HCT116 (cell line): ENCODE data around the gene ZNF578. TPM values are rescaled to one million over a fixed set of nuclear protein-coding genes. Genes with fewer than 3 reads are reported as not detected.

Experiments used
- ATAC-seq: fragments of 200-7000 bp; cut with Tn5 transposase; 2 replicates; pipeline ENCODE4 v1.9.1; 2020; ENCODE audit warnings: mild to moderate bottlenecking, moderate library complexity
- BruUV-seq: library from RNA; stranded (reverse); fragments of 400-500 nt; replicated peaks from 2 replicates; lab custom pipeline; 2021; lab: Mats Ljungman, UMichigan
- CTCF ChIA-PET: fragments of 300-600 bp; sonication (Branson Sonifier 250); formaldehyde crosslinking; loops from one replicate; lab custom pipeline; 2021; ENCODE audit warnings: antibody characterized with exemption; lab: Charles Lee
- POLR2A ChIA-PET: fragments of 300-600, 350-600 bp; sonication (Branson Sonifier 250); formaldehyde crosslinking; loops from one replicate; lab custom pipeline; 2021; ENCODE audit warnings: antibody characterized with exemption; lab: Charles Lee
- RAD21 ChIA-PET, 2 experiments: fragments of 300-600 bp; sonication (Branson Sonifier 250); formaldehyde crosslinking; loops; one replicate each; lab custom pipeline; 2023; ENCODE audit warnings: low total read pairs in 2 of 2; ENCODE audit not compliant: uncharacterized antibody in 2 of 2, unreplicated experiment in 2 of 2, low non-redundant PET in 1 of 2; lab: Charles Lee
- DNase-seq: peaks from one replicate; pipeline ENCODE4 v3.0.0-alpha.2; 2010; ENCODE audit warnings: low read depth, low spot score
- H2AFZ ChIP-seq: fragments of 200-600 bp; shearing (Covaris generic), sonication (generic); 2 replicates; pipeline ENCODE4 v1.6.1; 2017; ENCODE audit warnings: low read depth, mixed run types, mixed read lengths, antibody characterized with exemption, low read length; ENCODE audit not compliant: poor library complexity, severe bottlenecking
- H3K27ac ChIP-seq: 2 replicates; pipeline ENCODE4 v1.5.1; 2012; ENCODE audit warnings: low read depth, low read length
- H3K27me3 ChIP-seq: fragments of 200-600 bp; sonication (generic); 2 replicates; pipeline ENCODE4 v1.6.1; 2016; ENCODE audit warnings: mixed run types, low read length, mixed read lengths; ENCODE audit not compliant: insufficient read depth
- H3K36me3 ChIP-seq, 2 experiments: fragments of 200-500 bp in 1 of 2; fragments of 200-600 bp in 1 of 2; sonication (Bioruptor generic) in 1 of 2; sonication (generic) in 1 of 2; 2 replicates each; pipeline versions ENCODE4 v1.5.1 to v1.6.1; 2014 to 2016; ENCODE audit warnings: low read length in 2 of 2, inconsistent platforms in 1 of 2, mixed read lengths in 1 of 2, mixed run types in 1 of 2; ENCODE audit not compliant: insufficient read depth in 2 of 2, control insufficient read depth in 1 of 2
- H3K4me1 ChIP-seq, 2 experiments: fragments of 200-600 bp in 1 of 2; sonication (generic) in 1 of 2; 2 replicates each; pipeline versions ENCODE4 v1.5.1 to v1.6.1; 2012 to 2017; ENCODE audit warnings: low read length in 2 of 2, inconsistent platforms in 1 of 2, mild to moderate bottlenecking in 1 of 2, mixed read lengths in 1 of 2, mixed run types in 1 of 2, moderate library complexity in 1 of 2; ENCODE audit not compliant: insufficient read depth in 2 of 2, control insufficient read depth in 1 of 2
- H3K4me2 ChIP-seq: fragments of 200-600 bp; sonication (generic); 2 replicates; pipeline ENCODE4 v1.6.1; 2017; ENCODE audit warnings: mixed run types, low read length, mixed read lengths
- H3K4me3 ChIP-seq, 2 experiments: fragments of 200-600 bp in 1 of 2; sonication (generic) in 1 of 2; replicated peaks in 1 of 2; 2 replicates each; pipeline ENCODE4 v1.5.1; 2011 to 2016; ENCODE audit warnings: low read length in 2 of 2, control low read depth in 1 of 2, low read depth in 1 of 2, mild to moderate bottlenecking in 1 of 2, mixed read lengths in 1 of 2, mixed run types in 1 of 2
- H3K79me2 ChIP-seq: fragments of 200-600 bp; sonication (generic); 2 replicates; pipeline ENCODE4 v1.6.1; 2017; ENCODE audit warnings: mild to moderate bottlenecking, mixed run types, low read length, moderate library complexity, mixed read lengths; ENCODE audit not compliant: insufficient read depth
- H3K9ac ChIP-seq: fragments of 200-600 bp; sonication (generic); 2 replicates; pipeline ENCODE4 v1.6.1; 2016; ENCODE audit warnings: low read length, mixed read lengths
- H3K9me2 ChIP-seq: fragments of 200-600 bp; sonication (generic), shearing (Covaris generic); 2 replicates; pipeline ENCODE4 v1.6.1; 2017; ENCODE audit warnings: mixed run types, mild to moderate bottlenecking, moderate library complexity; ENCODE audit not compliant: insufficient read depth
- H3K9me3 ChIP-seq, 2 experiments: fragments of 200-500 bp in 1 of 2; fragments of 200-600 bp in 1 of 2; sonication (Bioruptor generic) in 1 of 2; sonication (generic) in 1 of 2; 2 replicates each; pipeline ENCODE4 v1.6.1; 2014 to 2017; ENCODE audit warnings: low read length in 2 of 2, mixed read lengths in 2 of 2, inconsistent platforms in 1 of 2, low read depth in 1 of 2, mild to moderate bottlenecking in 1 of 2, mixed run types in 1 of 2, moderate library complexity in 1 of 2; ENCODE audit not compliant: control insufficient read depth in 1 of 2, insufficient read depth in 1 of 2
- H4K20me1 ChIP-seq: fragments of 200-600 bp; sonication (generic), shearing (Covaris generic); 2 replicates; pipeline ENCODE4 v1.6.1; 2017; ENCODE audit warnings: mixed run types, mild to moderate bottlenecking, moderate library complexity; ENCODE audit not compliant: insufficient read depth
- ATF3 ChIP-seq: IDR thresholded peaks from 2 replicates; pipeline ENCODE4 v1.6.1; 2012
- CBX3 ChIP-seq: IDR thresholded peaks from 2 replicates; pipeline ENCODE4 v1.6.1; 2012; ENCODE audit warnings: low read depth
- CTCF ChIP-seq, 3 experiments: fragments of 200-600 bp in 1 of 3; sonication (generic) in 1 of 3; IDR thresholded peaks in 2 of 3; conservative IDR thresholded peaks in 1 of 3; 2 replicates each; pipeline ENCODE4 v1.5.1; 2012 to 2017; ENCODE audit warnings: low read depth in 2 of 3, low read length in 2 of 3, antibody characterized with exemption in 1 of 3, borderline replicate concordance in 1 of 3, control low read depth in 1 of 3, mild to moderate bottlenecking in 1 of 3, mixed read lengths in 1 of 3, mixed run types in 1 of 3, moderate library complexity in 1 of 3; ENCODE audit not compliant: insufficient read depth in 1 of 3
- EZH2phosphoT487 ChIP-seq: fragments of 200-600 bp; IDR thresholded peaks from 2 replicates; pipeline ENCODE4 v1.6.1; 2018; ENCODE audit warnings: antibody characterized with exemption, borderline replicate concordance
- POLR2A ChIP-seq: IDR thresholded peaks from 2 replicates; pipeline ENCODE4 v1.7.0; 2011; ENCODE audit warnings: borderline replicate concordance; ENCODE audit not compliant: insufficient read depth, insufficient read length; ENCODE audit errors: extremely low read depth
- RAD21 ChIP-seq: IDR thresholded peaks from 2 replicates; pipeline ENCODE4 v1.6.1; 2012; ENCODE audit warnings: low read depth, mild to moderate bottlenecking
- SIN3A ChIP-seq: IDR thresholded peaks from 2 replicates; pipeline ENCODE4 v1.6.1; 2012; ENCODE audit warnings: low read depth
- SP1 ChIP-seq: IDR thresholded peaks from 2 replicates; pipeline ENCODE4 v1.6.1; 2012; ENCODE audit warnings: low read depth
- intact Hi-C: fragments of 100-400 bp; cut with micrococcal nuclease; formaldehyde crosslinking; loops from 2 replicates; pipeline ENCODE4 v1.10.0; 2022
- total RNA-seq: library from RNA; stranded (reverse); gene quantifications from one replicate; pipeline ENCODE4 v1.2.1, GENCODE V29; 2021; ENCODE audit not compliant: unreplicated experiment

The ZNF578 gene
- total RNA-seq, 1 experiment from 2014 or later = not detected

- TF ChIP-seq ATF3 (no peak), POLR2A (no peak)
These were observed 37.6 kb upstream of the ZNF578 start (continued) for GRCh38 chr19:52415711-52416110.

GRCh38 chr19:52428937-52429336, 24.4 kb upstream of the ZNF578 start, which contains the start of gene ZNF534:
Gene ZNF534, plus strand, starts transcription at chr19:52429148. Its CDS starts 2,327 bp downstream, at chr19:52431475.
- Histone ChIP-seq H3K4me2 (no peak within 1 kb of the TSS), H2AFZ (no peak within 1 kb of the TSS), H4K20me1 (no peaks in the 10 kb centered on the region), H3K27ac (no peak within 1 kb of the TSS), H3K36me3 (no peaks in the 10 kb centered on the region), H3K4me1 (no peaks in the 10 kb centered on the region), H3K9me3 (peaks cover 0 to 23% of the 10 kb centered on the region in 2 experiments; a peak in 2 of 4 replicates), H3K9ac (no peak within 1 kb of the TSS), H3K4me3 (no peak within 1 kb of the TSS), H3K9me2 (no peaks in the 10 kb centered on the region), H3K27me3 (no peaks in the 10 kb centered on the region), H3K79me2 (no peaks in the 10 kb centered on the region)
- TF ChIP-seq SIN3A = no peak
- TF ChIP-seq EZH2phosphoT487 = no peak
- no peak for ATAC-seq
- POLR2A ChIA-PET = no interaction called here
- RAD21 ChIA-PET = no interaction called here
- CTCF ChIA-PET = no interaction called here
- DNase-seq = no peak
- BruUV-seq = no TSS peak
- intact Hi-C loops = no loop called here

GRCh38 chr19:52442179-52442578, 11.2 kb upstream of the ZNF578 start:
- RAD21 ChIA-PET = no interaction called here

More at GRCh38 chr19:52442179-52442578, 11.2 kb upstream of the ZNF578 start:
- Histone ChIP-seq H4K20me1 (no peaks in the 10 kb centered on the region), H3K79me2 (no peaks in the 10 kb centered on the region), H3K27me3 (no peaks in the 10 kb centered on the region), H3K4me3 (no peak overlapping the region), H3K36me3 (no peaks in the 10 kb centered on the region), H3K4me2 (no peak overlapping the region), H3K9me3 (peaks cover 4 to 20% of the 10 kb centered on the region in 2 experiments; a peak in 2 of 4 replicates), H3K4me1 (no peaks in the 10 kb centered on the region), H3K27ac (no peak overlapping the region), H3K9me2 (no peaks in the 10 kb centered on the region)
- no peak for ATAC-seq
- CTCF ChIA-PET = no interaction called here
- intact Hi-C loops = no loop called here
- TF ChIP-seq SP1 (no peak), RAD21 (no peak), CTCF (IDR thresholded peaks at IDR 0.05 in 2 of 3, conservative IDR thresholded peaks at IDR 0.05 in 1 of 3; ENCODE audit: borderline replicate concordance in 1 of 3, insufficient read depth in 1 of 3, low read depth in 2 of 3, low read length in 2 of 3) (no peak), CBX3 (no peak), SIN3A (no peak)
- TF ChIP-seq, all 23 proteins: peak for 0
- no TSS peak for BruUV-seq
- no peak overlapping the region for H3K9ac ChIP-seq
- POLR2A ChIA-PET = no interaction called here
- H2AFZ ChIP-seq = no peak overlapping the region
- DNase-seq = no peak
